Neutrophil (primary cell): ENCODE data around the gene BEST4.
A peak's percentile ranks its signal among the peaks of the same experiment; 100 is the strongest.
"Not testable (repeated sequence)": the region's sequence is repeated elsewhere in the genome, so short reads cannot be mapped to it uniquely, and the experiment has no call there.

Source experiments
- H3K27ac ChIP-seq: fragments of 200-600 bp; sonication (generic); 2 replicates; pipeline ENCODE4 v1.5.1; 2016; ENCODE audit warnings: mild to moderate bottlenecking, moderate library complexity
- H3K27me3 ChIP-seq: fragments of 200-600 bp; sonication (generic); 2 replicates; pipeline ENCODE4 v1.6.0; 2016; ENCODE audit warnings: mild to moderate bottlenecking
- H3K36me3 ChIP-seq: fragments of 200-600 bp; sonication (generic); 2 replicates; pipeline ENCODE4 v1.5.1; 2017
- H3K4me1 ChIP-seq, 2 experiments: fragments of 200-600 bp in 1 of 2; sonication (generic) in 1 of 2; 1 replicate in 1 of 2; 2 replicates in 1 of 2; pipeline versions ENCODE4 v1.5.1 to v1.6.1; 2013 to 2016; ENCODE audit warnings: low read depth in 1 of 2, low read length in 1 of 2, mild to moderate bottlenecking in 1 of 2, moderate library complexity in 1 of 2; ENCODE audit not compliant: control insufficient read depth in 1 of 2, insufficient read depth in 1 of 2
- H3K4me3 ChIP-seq, 2 experiments: fragments of 200-600 bp in 1 of 2; sonication (generic) in 1 of 2; 1 replicate in 1 of 2; 2 replicates in 1 of 2; pipeline ENCODE4 v1.5.1; 2013 to 2016; ENCODE audit warnings: low read depth in 1 of 2, low read length in 1 of 2, mild to moderate bottlenecking in 1 of 2, moderate library complexity in 1 of 2
- H3K9me3 ChIP-seq: fragments of 200-600 bp; sonication (generic); 2 replicates; pipeline ENCODE4 v1.5.1; 2016
- TF ChIP-seq, protein P1 (sequence below): fragments of 200-600 bp; sonication (generic); IDR thresholded peaks from 2 replicates; pipeline ENCODE4 v1.5.1; 2016; ENCODE audit warnings: antibody characterized with exemption

The BEST4 gene

GRCh38 chr1:44812822-44813543 lies 25.0 kb upstream of the BEST4 start:
- Histone ChIP-seq H3K27me3 (no peaks in the 10 kb centered on the region), H3K27ac (peak overlapping the region; percentile 78)

GRCh38 chr1:44811234-44811633 lies 23.3 kb upstream of the BEST4 start:
- H3K27ac ChIP-seq = peak overlapping the region; percentile 26
- H3K9me3 ChIP-seq = no peaks in the 10 kb centered on the region
- H3K4me3 ChIP-seq = no peak overlapping the region
- TF ChIP-seq, protein P1, sequence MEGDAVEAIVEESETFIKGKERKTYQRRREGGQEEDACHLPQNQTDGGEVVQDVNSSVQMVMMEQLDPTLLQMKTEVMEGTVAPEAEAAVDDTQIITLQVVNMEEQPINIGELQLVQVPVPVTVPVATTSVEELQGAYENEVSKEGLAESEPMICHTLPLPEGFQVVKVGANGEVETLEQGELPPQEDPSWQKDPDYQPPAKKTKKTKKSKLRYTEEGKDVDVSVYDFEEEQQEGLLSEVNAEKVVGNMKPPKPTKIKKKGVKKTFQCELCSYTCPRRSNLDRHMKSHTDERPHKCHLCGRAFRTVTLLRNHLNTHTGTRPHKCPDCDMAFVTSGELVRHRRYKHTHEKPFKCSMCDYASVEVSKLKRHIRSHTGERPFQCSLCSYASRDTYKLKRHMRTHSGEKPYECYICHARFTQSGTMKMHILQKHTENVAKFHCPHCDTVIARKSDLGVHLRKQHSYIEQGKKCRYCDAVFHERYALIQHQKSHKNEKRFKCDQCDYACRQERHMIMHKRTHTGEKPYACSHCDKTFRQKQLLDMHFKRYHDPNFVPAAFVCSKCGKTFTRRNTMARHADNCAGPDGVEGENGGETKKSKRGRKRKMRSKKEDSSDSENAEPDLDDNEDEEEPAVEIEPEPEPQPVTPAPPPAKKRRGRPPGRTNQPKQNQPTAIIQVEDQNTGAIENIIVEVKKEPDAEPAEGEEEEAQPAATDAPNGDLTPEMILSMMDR = no peak
- peaks cover 10% of the 10 kb centered on the region for H3K36me3 ChIP-seq
- H3K27me3 ChIP-seq = no peaks in the 10 kb centered on the region
- H3K4me1 ChIP-seq = peaks cover 56 to 70% of the 10 kb centered on the region in 2 experiments

More at GRCh38 chr1:44812822-44813543, 25.0 kb upstream of the BEST4 start:
- Histone ChIP-seq H3K4me3 (peak overlapping the region; percentile 62 to 69), H3K36me3 (no peaks in the 10 kb centered on the region), H3K9me3 (no peaks in the 10 kb centered on the region), H3K4me1 (peaks cover 39 to 52% of the 10 kb centered on the region in 2 experiments)
- TF ChIP-seq, protein P1 = no peak

GRCh38 chr1:44810762-44811105 lies 22.8 kb upstream of the BEST4 start:
- not testable (repeated sequence) for H3K27me3 ChIP-seq, H3K9me3 ChIP-seq
- Histone ChIP-seq H3K27ac (peak overlapping the region; percentile 100), H3K36me3 (peaks cover 15% of the 10 kb centered on the region), H3K4me1 (peaks cover 61 to 74% of the 10 kb centered on the region in 2 experiments), H3K4me3 (peak overlapping the region; percentile 11 to 56)

DNA sequence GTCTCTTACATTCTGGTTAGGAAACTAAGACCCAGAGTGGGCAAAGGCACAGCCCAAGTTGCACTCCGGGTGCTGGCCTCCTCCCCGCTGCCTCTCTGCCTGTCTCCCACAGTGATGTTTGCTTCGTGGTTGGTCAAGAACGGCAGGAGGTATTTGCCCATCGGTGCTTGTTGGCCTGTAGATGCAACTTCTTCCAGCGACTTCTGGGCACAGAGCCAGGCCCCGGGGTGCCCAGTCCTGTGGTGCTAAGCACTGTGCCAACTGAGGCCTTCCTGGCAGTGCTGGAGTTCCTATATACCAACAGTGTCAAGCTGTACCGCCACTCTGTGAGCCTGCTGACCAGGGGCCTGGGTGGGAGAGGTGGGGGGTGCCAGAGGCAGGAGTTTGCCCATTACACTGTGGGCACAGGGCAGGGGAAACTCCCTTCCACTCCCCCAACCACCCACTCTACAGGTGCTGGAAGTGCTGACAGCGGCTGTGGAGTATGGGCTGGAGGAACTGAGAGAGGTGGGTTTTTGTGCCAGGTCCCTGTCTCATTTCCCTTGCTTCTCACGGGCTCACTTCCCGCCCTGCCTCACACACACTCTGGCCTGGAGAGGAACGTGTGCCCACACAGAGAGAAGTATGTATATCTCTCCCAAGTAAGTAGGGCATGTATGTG lies 22.3 kb upstream of the BEST4 start:
- H3K27me3 ChIP-seq = no peaks in the 10 kb centered on the region
- H3K9me3 ChIP-seq = no peaks in the 10 kb centered on the region
- H3K27ac ChIP-seq = peak overlapping the region; percentile 100
- H3K36me3 ChIP-seq = peaks cover 20% of the 10 kb centered on the region
- TF ChIP-seq, protein P1 = no peak
- peak overlapping the region; percentile 11 to 56 for H3K4me3 ChIP-seq
- H3K4me1 ChIP-seq = peaks cover 63 to 74% of the 10 kb centered on the region in 2 experiments

- H3K4me1 ChIP-seq = peaks cover 63 to 76% of the 10 kb centered on the region in 2 experiments
- H3K27ac ChIP-seq = peak overlapping the region; percentile 100
- TF ChIP-seq, protein P1 = no peak
- peak overlapping the region; percentile 11 to 56 for H3K4me3 ChIP-seq
- peaks cover 29% of the 10 kb centered on the region for H3K36me3 ChIP-seq
- no peaks in the 10 kb centered on the region for H3K27me3 ChIP-seq
- no peaks in the 10 kb centered on the region for H3K9me3 ChIP-seq
These were observed 21.3 kb upstream of the BEST4 start for GRCh38 chr1:44808938-44809917.
